GM23338 (cell line): ENCODE results near the gene PRPF31. TPM values are rescaled to one million over a fixed set of nuclear protein-coding genes. Genes with fewer than 3 reads are reported as not detected.

ENCODE experiments used
- ATAC-seq: fragments of 200-7000 bp; cut with Tn5 transposase; 3 replicates; pipeline ENCODE4 v1.9.1; 2020
- DNase-seq: peaks from one replicate; pipeline ENCODE4 v3.0.0-alpha.2; 2015; ENCODE audit warnings: low spot score
- H2AFZ ChIP-seq: fragments of 200-600 bp; sonication (generic); 2 replicates; pipeline ENCODE4 v1.8.0; 2016; ENCODE audit warnings: antibody characterized with exemption, mild to moderate bottlenecking, moderate library complexity
- H3F3A ChIP-seq: fragments of 200-600 bp; sonication (generic); replicated peaks from 2 replicates; pipeline ENCODE4 v1.8.0; 2017; ENCODE audit warnings: antibody characterized with exemption, mixed run types, low read depth
- H3K27ac ChIP-seq: fragments of 200-600 bp; sonication (generic); 2 replicates; pipeline ENCODE4 v1.6.1; 2016; ENCODE audit warnings: low read depth
- H3K27me3 ChIP-seq: fragments of 200-600 bp; sonication (generic); 2 replicates; pipeline ENCODE4 v1.8.0; 2016; ENCODE audit warnings: mild to moderate bottlenecking, mixed run types, moderate library complexity; ENCODE audit not compliant: insufficient read depth
- H3K36me3 ChIP-seq: fragments of 200-600 bp; sonication (generic); 2 replicates; pipeline ENCODE4 v1.8.0; 2016; ENCODE audit warnings: mild to moderate bottlenecking; ENCODE audit not compliant: insufficient read depth
- H3K4me1 ChIP-seq: fragments of 200-600 bp; sonication (generic); 2 replicates; pipeline ENCODE4 v1.8.0; 2016; ENCODE audit warnings: mild to moderate bottlenecking, moderate library complexity; ENCODE audit not compliant: insufficient read depth
- H3K4me2 ChIP-seq: fragments of 200-600 bp; sonication (generic); 2 replicates; pipeline ENCODE4 v1.7.1; 2017; ENCODE audit warnings: mixed run types
- H3K4me3 ChIP-seq: fragments of 200-600 bp; sonication (generic); 2 replicates; pipeline ENCODE4 v1.6.1; 2016; ENCODE audit warnings: mixed run types
- H3K79me2 ChIP-seq: fragments of 200-600 bp; sonication (generic); replicated peaks from 2 replicates; pipeline ENCODE4 v1.8.0; 2017; ENCODE audit warnings: mild to moderate bottlenecking; ENCODE audit not compliant: insufficient read depth
- H3K9me2 ChIP-seq: fragments of 200-600 bp; sonication (generic); 2 replicates; pipeline ENCODE4 v1.8.0; 2017; ENCODE audit not compliant: insufficient read depth
- H4K20me1 ChIP-seq: fragments of 200-600 bp; sonication (generic); replicated peaks from 2 replicates; pipeline ENCODE4 v1.8.0; 2017; ENCODE audit warnings: mild to moderate bottlenecking; ENCODE audit not compliant: insufficient read depth
- H3K27ac Mint-ChIP-seq: 2 replicates; pipeline ENCODE4 v1.8.0; 2020; ENCODE audit warnings: inconsistent platforms, mild to moderate bottlenecking, moderate library complexity, mixed read lengths
- H3K27me3 Mint-ChIP-seq: 3 replicates; pipeline ENCODE4 v1.8.0; 2022; ENCODE audit warnings: low read depth, mild to moderate bottlenecking, moderate library complexity, mixed read lengths, inconsistent platforms; ENCODE audit not compliant: insufficient read depth, poor library complexity
- H3K36me3 Mint-ChIP-seq: 3 replicates; pipeline ENCODE4 v1.8.0; 2021; ENCODE audit warnings: low read depth, mild to moderate bottlenecking, inconsistent platforms, moderate library complexity, mixed read lengths
- H3K4me1 Mint-ChIP-seq: 3 replicates; pipeline ENCODE4 v1.8.0; 2020; ENCODE audit warnings: mild to moderate bottlenecking, inconsistent platforms, mixed read lengths
- H3K4me3 Mint-ChIP-seq: 3 replicates; pipeline ENCODE4 v1.8.0; 2021; ENCODE audit warnings: moderate library complexity, mild to moderate bottlenecking, inconsistent platforms, mixed read lengths
- H3K9me3 Mint-ChIP-seq: 3 replicates; pipeline ENCODE4 v1.8.0; 2020; ENCODE audit warnings: moderate library complexity, mild to moderate bottlenecking, inconsistent platforms, mixed read lengths
- CREB1 ChIP-seq: fragments of 250-450 bp; sonication (Bioruptor Pico); IDR thresholded peaks from 2 replicates; pipeline ENCODE4 v1.5.0; 2020; ENCODE audit warnings: low read depth, mild to moderate bottlenecking, moderate library complexity
- EZH2phosphoT487 ChIP-seq: fragments of 200-600 bp; sonication (generic); IDR thresholded peaks from one replicate; pipeline ENCODE4 v1.8.1; 2018; ENCODE audit warnings: antibody characterized with exemption; ENCODE audit not compliant: unreplicated experiment
- JUNB ChIP-seq: IDR thresholded peaks from one replicate; pipeline ENCODE4 v1.6.1; 2016; ENCODE audit warnings: antibody characterized with exemption; ENCODE audit not compliant: unreplicated experiment
- NANOG ChIP-seq: IDR thresholded peaks from 2 replicates; pipeline ENCODE4 v1.6.1; 2016; ENCODE audit warnings: antibody characterized with exemption, borderline replicate concordance
- POLR2AphosphoS5 ChIP-seq: IDR thresholded peaks from 2 replicates; pipeline ENCODE4 v1.6.1; 2016; ENCODE audit warnings: antibody characterized with exemption, low read depth
- STAT1 ChIP-seq: IDR thresholded peaks from one replicate; pipeline ENCODE4 v1.6.1; 2016; ENCODE audit warnings: antibody characterized with exemption; ENCODE audit not compliant: unreplicated experiment
- ZNF331 ChIP-seq: fragments of 250-450 bp; sonication (Bioruptor Pico); IDR thresholded peaks from 2 replicates; pipeline ENCODE4 v1.5.0; 2020; ENCODE audit warnings: low read depth, mild to moderate bottlenecking, moderate library complexity
- polyA plus RNA-seq: library from polyadenylated mRNA; unstranded; fragments of >200 nt; fragmentation: Nextera tagmentation; extraction: Ambion mirVana; gene quantifications from 2 replicates; pipeline ENCODE4 v1.2.1, GENCODE V29; 2016
- total RNA-seq: library from RNA; depleted of rRNA; stranded (reverse); fragments of >200 nt; shearing (Covaris generic); gene quantifications from 2 replicates; pipeline ENCODE4 v1.2.3, GENCODE V29; 2014
- TF ChIP-seq, protein P1 (sequence below): fragments of 250-450 bp; sonication (Bioruptor Pico); IDR thresholded peaks from 2 replicates; pipeline ENCODE4 v1.5.0; 2020; ENCODE audit warnings: mild to moderate bottlenecking, moderate library complexity

The PRPF31 gene
- total and polyA plus RNA-seq, 2 experiments from 2014 or later = 83.3 to 94.2 TPM

DNA sequence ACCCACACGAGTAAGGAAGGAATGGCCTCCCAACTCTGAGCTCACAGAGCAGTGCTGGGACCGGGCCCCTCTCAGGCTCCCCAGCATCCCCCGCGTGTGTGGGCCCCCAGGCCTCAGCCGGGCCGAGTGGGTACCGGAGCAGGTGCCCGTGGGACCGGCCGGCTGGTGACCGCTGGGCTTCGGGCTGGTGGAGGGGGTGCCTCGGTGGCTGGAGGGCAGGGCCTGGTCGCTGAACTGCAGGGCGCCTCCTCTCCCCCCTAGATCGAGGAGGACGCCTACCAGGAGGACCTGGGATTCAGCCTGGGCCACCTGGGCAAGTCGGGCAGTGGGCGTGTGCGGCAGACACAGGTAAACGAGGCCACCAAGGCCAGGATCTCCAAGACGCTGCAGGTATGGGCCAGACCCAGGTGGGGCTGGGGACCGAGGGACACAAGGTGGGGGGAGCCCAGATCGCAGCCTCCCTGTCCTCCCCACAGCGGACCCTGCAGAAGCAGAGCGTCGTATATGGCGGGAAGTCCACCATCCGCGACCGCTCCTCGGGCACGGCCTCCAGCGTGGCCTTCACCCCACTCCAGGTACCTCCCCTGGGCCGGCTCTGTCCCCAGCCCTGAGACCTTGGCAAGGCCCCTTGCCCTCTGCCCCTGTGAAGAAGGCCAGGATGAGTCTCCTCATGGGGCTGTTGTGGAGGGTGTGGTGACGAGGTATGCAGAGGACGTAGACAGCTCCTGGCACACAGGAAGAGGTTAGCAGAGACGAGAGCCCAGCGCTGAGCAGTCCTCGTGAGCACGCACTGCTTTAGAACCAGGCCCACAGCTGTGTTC, 13.5 kb downstream of the PRPF31 start (continued):
- TF ChIP-seq, protein P1, sequence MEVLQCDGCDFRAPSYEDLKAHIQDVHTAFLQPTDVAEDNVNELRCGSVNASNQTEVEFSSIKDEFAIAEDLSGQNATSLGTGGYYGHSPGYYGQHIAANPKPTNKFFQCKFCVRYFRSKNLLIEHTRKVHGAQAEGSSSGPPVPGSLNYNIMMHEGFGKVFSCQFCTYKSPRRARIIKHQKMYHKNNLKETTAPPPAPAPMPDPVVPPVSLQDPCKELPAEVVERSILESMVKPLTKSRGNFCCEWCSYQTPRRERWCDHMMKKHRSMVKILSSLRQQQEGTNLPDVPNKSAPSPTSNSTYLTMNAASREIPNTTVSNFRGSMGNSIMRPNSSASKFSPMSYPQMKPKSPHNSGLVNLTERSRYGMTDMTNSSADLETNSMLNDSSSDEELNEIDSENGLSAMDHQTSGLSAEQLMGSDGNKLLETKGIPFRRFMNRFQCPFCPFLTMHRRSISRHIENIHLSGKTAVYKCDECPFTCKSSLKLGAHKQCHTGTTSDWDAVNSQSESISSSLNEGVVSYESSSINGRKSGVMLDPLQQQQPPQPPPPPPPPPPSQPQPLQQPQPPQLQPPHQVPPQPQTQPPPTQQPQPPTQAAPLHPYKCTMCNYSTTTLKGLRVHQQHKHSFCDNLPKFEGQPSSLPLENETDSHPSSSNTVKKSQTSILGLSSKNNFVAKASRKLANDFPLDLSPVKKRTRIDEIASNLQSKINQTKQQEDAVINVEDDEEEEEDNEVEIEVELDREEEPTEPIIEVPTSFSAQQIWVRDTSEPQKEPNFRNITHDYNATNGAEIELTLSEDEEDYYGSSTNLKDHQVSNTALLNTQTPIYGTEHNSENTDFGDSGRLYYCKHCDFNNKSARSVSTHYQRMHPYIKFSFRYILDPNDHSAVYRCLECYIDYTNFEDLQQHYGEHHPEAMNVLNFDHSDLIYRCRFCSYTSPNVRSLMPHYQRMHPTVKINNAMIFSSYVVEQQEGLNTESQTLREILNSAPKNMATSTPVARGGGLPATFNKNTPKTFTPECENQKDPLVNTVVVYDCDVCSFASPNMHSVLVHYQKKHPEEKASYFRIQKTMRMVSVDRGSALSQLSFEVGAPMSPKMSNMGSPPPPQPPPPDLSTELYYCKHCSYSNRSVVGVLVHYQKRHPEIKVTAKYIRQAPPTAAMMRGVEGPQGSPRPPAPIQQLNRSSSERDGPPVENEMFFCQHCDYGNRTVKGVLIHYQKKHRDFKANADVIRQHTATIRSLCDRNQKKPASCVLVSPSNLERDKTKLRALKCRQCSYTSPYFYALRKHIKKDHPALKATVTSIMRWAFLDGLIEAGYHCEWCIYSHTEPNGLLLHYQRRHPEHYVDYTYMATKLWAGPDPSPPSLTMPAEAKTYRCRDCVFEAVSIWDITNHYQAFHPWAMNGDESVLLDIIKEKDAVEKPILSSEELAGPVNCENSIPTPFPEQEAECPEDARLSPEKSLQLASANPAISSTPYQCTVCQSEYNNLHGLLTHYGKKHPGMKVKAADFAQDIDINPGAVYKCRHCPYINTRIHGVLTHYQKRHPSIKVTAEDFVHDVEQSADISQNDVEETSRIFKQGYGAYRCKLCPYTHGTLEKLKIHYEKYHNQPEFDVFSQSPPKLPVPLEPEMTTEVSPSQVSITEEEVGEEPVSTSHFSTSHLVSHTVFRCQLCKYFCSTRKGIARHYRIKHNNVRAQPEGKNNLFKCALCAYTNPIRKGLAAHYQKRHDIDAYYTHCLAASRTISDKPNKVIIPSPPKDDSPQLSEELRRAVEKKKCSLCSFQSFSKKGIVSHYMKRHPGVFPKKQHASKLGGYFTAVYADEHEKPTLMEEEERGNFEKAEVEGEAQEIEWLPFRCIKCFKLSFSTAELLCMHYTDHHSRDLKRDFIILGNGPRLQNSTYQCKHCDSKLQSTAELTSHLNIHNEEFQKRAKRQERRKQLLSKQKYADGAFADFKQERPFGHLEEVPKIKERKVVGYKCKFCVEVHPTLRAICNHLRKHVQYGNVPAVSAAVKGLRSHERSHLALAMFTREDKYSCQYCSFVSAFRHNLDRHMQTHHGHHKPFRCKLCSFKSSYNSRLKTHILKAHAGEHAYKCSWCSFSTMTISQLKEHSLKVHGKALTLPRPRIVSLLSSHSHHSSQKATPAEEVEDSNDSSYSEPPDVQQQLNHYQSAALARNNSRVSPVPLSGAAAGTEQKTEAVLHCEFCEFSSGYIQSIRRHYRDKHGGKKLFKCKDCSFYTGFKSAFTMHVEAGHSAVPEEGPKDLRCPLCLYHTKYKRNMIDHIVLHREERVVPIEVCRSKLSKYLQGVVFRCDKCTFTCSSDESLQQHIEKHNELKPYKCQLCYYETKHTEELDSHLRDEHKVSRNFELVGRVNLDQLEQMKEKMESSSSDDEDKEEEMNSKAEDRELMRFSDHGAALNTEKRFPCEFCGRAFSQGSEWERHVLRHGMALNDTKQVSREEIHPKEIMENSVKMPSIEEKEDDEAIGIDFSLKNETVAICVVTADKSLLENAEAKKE (CRISPR knock-in tag) = no peak
- no peak for TF ChIP-seq NANOG
- TF ChIP-seq EZH2phosphoT487 = no peak
- TF ChIP-seq POLR2AphosphoS5 = no peak
- TF ChIP-seq ZNF331 (CRISPR knock-in tag) = no peak
- TF ChIP-seq JUNB = no peak

DNA sequence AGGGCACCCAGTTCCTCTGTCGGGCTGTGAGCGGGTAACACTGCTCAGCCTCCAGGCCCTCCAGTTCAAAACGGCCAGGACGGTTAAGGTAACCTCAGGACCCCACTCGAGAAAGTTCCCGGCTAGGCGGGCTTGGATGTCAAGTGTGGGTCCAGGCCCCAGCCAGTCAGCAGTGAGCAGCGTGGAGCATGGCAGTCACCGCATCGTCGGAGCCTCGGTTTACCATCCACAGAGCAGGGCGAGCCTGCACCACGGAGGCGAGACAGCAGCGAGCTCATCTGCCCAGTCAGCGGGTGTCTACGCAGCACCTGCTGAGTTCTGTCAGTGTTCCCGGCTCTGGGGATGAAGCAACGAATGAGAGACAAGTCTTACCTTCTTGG, 14.1 kb downstream of the PRPF31 start:
- H3K27ac ChIP-seq = no peak overlapping the region
- no peak overlapping the region for H2AFZ ChIP-seq
- no peaks in the 10 kb centered on the region for H3K79me2 ChIP-seq
- H3K4me1 ChIP-seq = peaks cover 4% of the 10 kb centered on the region
- DNase-seq (no peak), ATAC-seq (no peak)
- peaks cover 9% of the 10 kb centered on the region for H3F3A ChIP-seq
- H3K4me3 Mint-ChIP-seq = no peak overlapping the region
- H3K9me3 Mint-ChIP-seq = peaks cover 6% of the 10 kb centered on the region
- H3K4me2 ChIP-seq = no peak overlapping the region
- H3K27me3 Mint-ChIP-seq = peaks cover 16% of the 10 kb centered on the region
- no peaks in the 10 kb centered on the region; the same call in 1 of the 2 replicates for H4K20me1 ChIP-seq
- H3K4me1 Mint-ChIP-seq = peaks cover 4% of the 10 kb centered on the region; the same call in 1 of the 3 replicates
- no peak overlapping the region for H3K4me3 ChIP-seq
- no peak overlapping the region for H3K27ac Mint-ChIP-seq
- peaks cover 7% of the 10 kb centered on the region; the same call in 1 of the 2 replicates for H3K36me3 ChIP-seq
- H3K9me2 ChIP-seq = no peaks in the 10 kb centered on the region
- peaks cover 47% of the 10 kb centered on the region for H3K36me3 Mint-ChIP-seq
- no peaks in the 10 kb centered on the region for H3K27me3 ChIP-seq
- TF ChIP-seq CREB1 (CRISPR knock-in tag) (no peak), STAT1 (no peak), POLR2AphosphoS5 (no peak), ZNF331 (CRISPR knock-in tag) (no peak)
- TF ChIP-seq, protein P1 (CRISPR knock-in tag) = no peak
